Smooth muscle cell (in vitro differentiated cells): Measurements from ENCODE around the gene MLLT3. TPM values are rescaled to one million over a fixed set of nuclear protein-coding genes. Genes with fewer than 3 reads are reported as not detected.
A peak's percentile ranks its signal among the peaks of the same experiment; 100 is the strongest.

Source experiments
- DNase-seq: peaks from one replicate; lab custom pipeline; 2025; ENCODE audit not compliant: unreplicated experiment; lab: John Stamatoyannopoulos, UW
- H2AFZ ChIP-seq: fragments of 200-600 bp; sonication (generic); 2 replicates; pipeline ENCODE4 v1.6.0; 2016; ENCODE audit warnings: antibody characterized with exemption, low read depth, mild to moderate bottlenecking
- H3F3A ChIP-seq: fragments of 200-600 bp; sonication (generic); 2 replicates; pipeline ENCODE4 v1.6.0; 2017; ENCODE audit warnings: antibody characterized with exemption, low read depth
- H3K27ac ChIP-seq: fragments of 200-600 bp; sonication (generic); 2 replicates; pipeline ENCODE4 v1.5.1; 2016; ENCODE audit warnings: low read depth, mild to moderate bottlenecking
- H3K27me3 ChIP-seq: fragments of 200-600 bp; sonication (generic); 2 replicates; pipeline ENCODE4 v1.6.1; 2016; ENCODE audit warnings: low read depth, mild to moderate bottlenecking
- H3K36me3 ChIP-seq: fragments of 200-600 bp; sonication (generic); 2 replicates; pipeline ENCODE4 v1.5.1; 2016; ENCODE audit warnings: low read depth
- H3K4me1 ChIP-seq: fragments of 200-600 bp; sonication (generic); 2 replicates; pipeline ENCODE4 v1.5.1; 2016; ENCODE audit warnings: low read depth
- H3K4me2 ChIP-seq: fragments of 200-600 bp; sonication (generic); 2 replicates; pipeline ENCODE4 v1.6.0; 2016; ENCODE audit warnings: mild to moderate bottlenecking
- H3K4me3 ChIP-seq: fragments of 200-600 bp; sonication (generic); 2 replicates; pipeline ENCODE4 v1.5.1; 2016; ENCODE audit warnings: mild to moderate bottlenecking
- H3K79me2 ChIP-seq: fragments of 200-600 bp; sonication (generic); 2 replicates; pipeline ENCODE4 v1.6.0; 2016; ENCODE audit warnings: low read depth, mild to moderate bottlenecking
- H3K9ac ChIP-seq: fragments of 200-600 bp; sonication (generic); 2 replicates; pipeline ENCODE4 v1.6.0; 2016; ENCODE audit warnings: low read depth
- H3K9me3 ChIP-seq: fragments of 200-600 bp; sonication (generic); replicated peaks from 2 replicates; pipeline ENCODE4 v1.5.1; 2016; ENCODE audit warnings: low read depth
- H4K20me1 ChIP-seq: fragments of 200-600 bp; sonication (generic); 2 replicates; pipeline ENCODE4 v1.6.0; 2016; ENCODE audit warnings: low read depth
- WGBS: methylation state at CpG from one replicate; pipeline ENCODE4 v1.1.7; 2016; ENCODE audit warnings: low lambda C conversion rate; 5-methylcytosine and 5-hydroxymethylcytosine counted together
- polyA plus RNA-seq: library from polyadenylated mRNA; unstranded; fragments of >200 nt; fragmentation: Nextera tagmentation; extraction: Ambion mirVana; gene quantifications from 2 replicates; pipeline ENCODE4 v1.2.1, GENCODE V29; 2016
- total RNA-seq: library from RNA; depleted of rRNA; stranded (reverse); fragments of >200 nt; gene quantifications from 2 replicates; pipeline ENCODE4 v1.2.3, GENCODE V29; 2014
- TF ChIP-seq, protein P1 (sequence below): fragments of 200-600 bp; sonication (generic); IDR thresholded peaks from 2 replicates; pipeline ENCODE4 v1.5.1; 2017; ENCODE audit warnings: borderline replicate concordance, mild to moderate bottlenecking, antibody characterized with exemption; ENCODE audit not compliant: insufficient read depth, poor library complexity, severe bottlenecking

The MLLT3 gene
- total and polyA plus RNA-seq, 2 experiments from 2014 or later, result 21.9 to 29.9 TPM

DNA sequence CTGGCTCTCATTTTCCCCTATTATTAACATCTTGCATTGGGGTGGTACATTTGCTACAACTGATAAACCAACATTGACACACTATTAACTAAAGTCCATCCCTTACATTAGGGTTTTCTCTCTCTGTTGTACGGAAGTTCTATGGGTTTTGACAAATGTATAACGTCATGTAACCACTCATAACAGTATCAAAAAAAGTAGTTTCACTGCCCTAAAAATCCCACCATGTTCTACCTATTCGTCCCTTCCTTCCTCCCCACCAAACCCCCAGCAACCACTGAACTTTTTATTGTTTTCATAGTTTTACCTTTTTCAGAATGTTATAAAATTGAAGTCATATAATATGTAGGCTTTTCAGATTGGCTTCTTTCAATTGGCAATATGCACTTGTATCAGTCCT, 40.1 kb downstream of the MLLT3 start:
- H3K4me2 ChIP-seq, result no peak overlapping the region
- WGBS, result 99% methylated on average over 3 of the region's 3 CpGs
- TF ChIP-seq, protein P1, sequence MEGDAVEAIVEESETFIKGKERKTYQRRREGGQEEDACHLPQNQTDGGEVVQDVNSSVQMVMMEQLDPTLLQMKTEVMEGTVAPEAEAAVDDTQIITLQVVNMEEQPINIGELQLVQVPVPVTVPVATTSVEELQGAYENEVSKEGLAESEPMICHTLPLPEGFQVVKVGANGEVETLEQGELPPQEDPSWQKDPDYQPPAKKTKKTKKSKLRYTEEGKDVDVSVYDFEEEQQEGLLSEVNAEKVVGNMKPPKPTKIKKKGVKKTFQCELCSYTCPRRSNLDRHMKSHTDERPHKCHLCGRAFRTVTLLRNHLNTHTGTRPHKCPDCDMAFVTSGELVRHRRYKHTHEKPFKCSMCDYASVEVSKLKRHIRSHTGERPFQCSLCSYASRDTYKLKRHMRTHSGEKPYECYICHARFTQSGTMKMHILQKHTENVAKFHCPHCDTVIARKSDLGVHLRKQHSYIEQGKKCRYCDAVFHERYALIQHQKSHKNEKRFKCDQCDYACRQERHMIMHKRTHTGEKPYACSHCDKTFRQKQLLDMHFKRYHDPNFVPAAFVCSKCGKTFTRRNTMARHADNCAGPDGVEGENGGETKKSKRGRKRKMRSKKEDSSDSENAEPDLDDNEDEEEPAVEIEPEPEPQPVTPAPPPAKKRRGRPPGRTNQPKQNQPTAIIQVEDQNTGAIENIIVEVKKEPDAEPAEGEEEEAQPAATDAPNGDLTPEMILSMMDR, result no peak
- peaks cover 3% of the 10 kb centered on the region for H3F3A ChIP-seq
- no peaks in the 10 kb centered on the region for H3K27me3 ChIP-seq
- no peak overlapping the region for H3K27ac ChIP-seq
- no peaks in the 10 kb centered on the region for H4K20me1 ChIP-seq
- DNase-seq, result no peak
- H3K9ac ChIP-seq, result no peak overlapping the region
- peaks cover 97% of the 10 kb centered on the region for H3K79me2 ChIP-seq
- H2AFZ ChIP-seq, result no peak overlapping the region
- H3K4me3 ChIP-seq, result no peak overlapping the region
- no peaks in the 10 kb centered on the region for H3K9me3 ChIP-seq
- H3K36me3 ChIP-seq, result no peaks in the 10 kb centered on the region
- no peaks in the 10 kb centered on the region for H3K4me1 ChIP-seq

DNA sequence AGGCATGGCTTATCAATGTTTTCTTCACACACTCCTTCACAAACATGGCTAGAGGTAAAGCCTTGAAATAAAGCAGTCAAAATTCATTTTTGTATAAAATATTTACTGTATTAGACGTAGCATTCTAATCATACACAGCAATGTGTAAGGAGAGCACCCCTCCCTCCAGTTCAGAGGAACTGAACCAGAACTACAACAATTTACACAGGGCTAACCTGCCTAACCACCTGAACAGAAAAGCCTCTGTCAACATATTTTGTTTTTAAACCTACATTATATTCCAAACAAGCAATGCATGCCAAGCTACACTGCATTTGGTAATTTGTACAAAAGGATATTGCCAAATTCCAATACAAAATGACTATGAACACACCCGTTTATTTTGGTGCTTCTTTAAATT, 41.6 kb downstream of the MLLT3 start:
- H3K79me2 ChIP-seq, result peaks cover 93% of the 10 kb centered on the region
- TF ChIP-seq, protein P1, result no peak
- H3K27me3 ChIP-seq, result no peaks in the 10 kb centered on the region
- H3K4me2 ChIP-seq, result no peak overlapping the region
- no peaks in the 10 kb centered on the region for H4K20me1 ChIP-seq
- H3K4me3 ChIP-seq, result no peak overlapping the region
- H3K9me3 ChIP-seq, result peaks cover 2% of the 10 kb centered on the region
- H3F3A ChIP-seq, result peaks cover 3% of the 10 kb centered on the region
- H3K36me3 ChIP-seq, result no peaks in the 10 kb centered on the region
- no peak overlapping the region for H2AFZ ChIP-seq
- peak overlapping the region; percentile 21 for H3K27ac ChIP-seq
- no peaks in the 10 kb centered on the region for H3K4me1 ChIP-seq
- no peak overlapping the region for H3K9ac ChIP-seq
- WGBS, result 77% methylated on average over 2 of the region's 2 CpGs
- DNase-seq, result no peak

DNA sequence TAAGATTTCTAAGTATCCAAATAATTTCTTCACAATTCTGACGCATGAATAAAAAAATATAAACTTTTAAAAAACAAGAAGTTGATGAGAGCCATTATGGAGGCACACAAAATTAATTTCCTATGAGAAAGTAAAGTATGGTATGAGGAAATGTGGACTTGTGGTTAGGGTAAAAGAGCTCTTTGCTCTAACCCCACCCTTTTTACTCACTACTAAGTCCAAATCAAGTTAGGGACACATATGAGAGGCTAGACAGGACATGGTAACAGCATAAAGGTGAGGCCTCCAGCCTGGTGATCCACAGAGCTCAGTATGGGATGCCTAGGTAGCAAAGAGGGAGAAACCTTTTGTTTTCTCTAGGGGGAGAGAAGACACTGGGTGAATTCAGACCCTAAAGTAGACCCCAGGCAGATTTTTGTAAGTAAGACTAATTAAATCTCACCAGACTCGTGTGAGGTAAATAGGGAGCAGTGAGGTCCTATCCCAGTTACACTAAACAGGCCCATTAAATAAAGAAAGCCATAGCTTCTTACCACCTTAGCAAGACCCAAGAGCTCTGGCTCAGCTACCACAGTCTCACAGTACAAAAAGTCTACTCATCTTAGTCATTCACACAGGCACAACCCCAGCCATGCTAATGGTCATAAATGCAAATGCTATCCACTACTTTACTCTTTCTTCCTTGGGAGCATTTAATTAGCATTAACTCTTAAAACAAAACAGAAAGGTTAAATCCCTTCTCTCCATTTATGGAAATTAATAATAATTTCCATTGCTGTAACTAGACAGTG, 42.6 kb downstream of the MLLT3 start:
- H3K4me2 ChIP-seq, result no peak overlapping the region
- TF ChIP-seq, protein P1, result no peak
- DNase-seq, result no peak
- WGBS, result 96% methylated on average over 2 of the region's 2 CpGs
- H3K9me3 ChIP-seq, result peaks cover 8% of the 10 kb centered on the region
- H3K9ac ChIP-seq, result no peak overlapping the region
- H2AFZ ChIP-seq, result no peak overlapping the region
- H3K79me2 ChIP-seq, result peaks cover 93% of the 10 kb centered on the region
- H3K27me3 ChIP-seq, result no peaks in the 10 kb centered on the region
- peaks cover 3% of the 10 kb centered on the region for H3F3A ChIP-seq
- H4K20me1 ChIP-seq, result no peaks in the 10 kb centered on the region
- H3K4me3 ChIP-seq, result no peak overlapping the region
- H3K27ac ChIP-seq, result peak overlapping the region; percentile 26
- H3K36me3 ChIP-seq, result no peaks in the 10 kb centered on the region
- no peaks in the 10 kb centered on the region for H3K4me1 ChIP-seq

DNA sequence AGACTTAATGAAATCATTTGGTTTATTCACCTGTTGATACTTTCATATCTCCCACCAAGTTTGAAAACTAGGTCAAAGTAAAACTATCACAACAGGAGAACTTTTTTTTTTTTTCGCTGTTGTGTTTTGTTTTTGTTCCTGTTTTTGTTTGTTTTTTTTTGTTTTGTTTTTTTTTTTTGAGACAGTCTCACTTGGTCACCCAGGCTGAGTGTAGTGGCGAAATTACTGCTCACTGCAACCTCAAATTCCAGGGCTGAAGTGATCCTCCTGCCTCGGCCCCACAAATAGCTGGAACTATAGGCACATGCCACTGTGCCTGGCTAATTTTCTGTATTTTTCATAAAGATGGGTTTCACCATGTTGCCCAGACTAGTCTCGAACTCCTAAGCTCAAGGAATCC, 49.3 kb downstream of the MLLT3 start:
- H4K20me1 ChIP-seq, result peaks cover 33% of the 10 kb centered on the region
- H3K4me2 ChIP-seq, result no peak overlapping the region
- H3K36me3 ChIP-seq, result no peaks in the 10 kb centered on the region
- peaks cover 8% of the 10 kb centered on the region for H3K9me3 ChIP-seq
- H3K4me3 ChIP-seq, result no peak overlapping the region
- H3K27ac ChIP-seq, result no peak overlapping the region
- H3F3A ChIP-seq, result no peaks in the 10 kb centered on the region
- TF ChIP-seq, protein P1, result no peak
- peaks cover 94% of the 10 kb centered on the region for H3K79me2 ChIP-seq
- H2AFZ ChIP-seq, result no peak overlapping the region
- DNase-seq, result no peak
- 75% methylated on average over 4 of the region's 4 CpGs for WGBS
- H3K27me3 ChIP-seq, result no peaks in the 10 kb centered on the region
- H3K4me1 ChIP-seq, result no peaks in the 10 kb centered on the region
- no peak overlapping the region for H3K9ac ChIP-seq
